GM13977 (cell line): ENCODE measurements around the gene MAPK1IP1L.
A peak's percentile ranks its signal among the peaks of the same experiment; 100 is the strongest.

Experiments
- DNase-seq: peaks from one replicate; pipeline ENCODE4 v3.0.0; 2012; ENCODE audit warnings: low spot score
- CTCF ChIP-seq: IDR thresholded peaks from 2 replicates; pipeline ENCODE4 v1.5.1; 2012; ENCODE audit warnings: mild to moderate bottlenecking, control low read depth; ENCODE audit not compliant: insufficient read depth; ENCODE audit errors: extremely low read depth, missing control alignments
- in situ Hi-C: fragments of 300-500 bp; cut with MboI; formaldehyde crosslinking; loops from one replicate; pipeline ENCODE4 v1.12.0; 2022; ENCODE audit warnings: low sequenced_read_pairs, low pct_unique_long_range_greater_than_20kb, mixed read lengths, inconsistent platforms; ENCODE audit not compliant: unreplicated experiment

MAPK1IP1L gene

DNA sequence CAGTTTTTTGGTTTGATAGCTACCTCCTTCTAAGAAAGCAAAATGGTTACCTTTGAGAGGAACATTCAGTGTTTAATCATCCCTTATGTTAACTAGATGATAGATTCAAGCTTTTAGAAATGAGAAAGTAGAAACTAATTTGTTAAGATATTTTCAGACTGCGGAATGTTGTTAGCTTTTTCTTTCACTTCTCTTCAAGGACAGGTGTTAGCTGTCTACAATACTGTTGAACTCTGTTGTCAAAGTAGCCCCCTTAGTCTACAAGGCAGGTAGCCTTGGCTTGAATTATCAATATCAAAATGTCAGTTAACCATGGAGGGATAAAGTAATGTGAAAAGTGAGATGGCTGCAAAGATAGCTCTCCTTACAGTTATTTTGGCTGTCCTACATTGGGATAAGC is 14.8 kb downstream of the MAPK1IP1L start:
- TF ChIP-seq CTCF, result no peak
- no peak for DNase-seq
- in situ Hi-C loops, result no loop called here

DNA sequence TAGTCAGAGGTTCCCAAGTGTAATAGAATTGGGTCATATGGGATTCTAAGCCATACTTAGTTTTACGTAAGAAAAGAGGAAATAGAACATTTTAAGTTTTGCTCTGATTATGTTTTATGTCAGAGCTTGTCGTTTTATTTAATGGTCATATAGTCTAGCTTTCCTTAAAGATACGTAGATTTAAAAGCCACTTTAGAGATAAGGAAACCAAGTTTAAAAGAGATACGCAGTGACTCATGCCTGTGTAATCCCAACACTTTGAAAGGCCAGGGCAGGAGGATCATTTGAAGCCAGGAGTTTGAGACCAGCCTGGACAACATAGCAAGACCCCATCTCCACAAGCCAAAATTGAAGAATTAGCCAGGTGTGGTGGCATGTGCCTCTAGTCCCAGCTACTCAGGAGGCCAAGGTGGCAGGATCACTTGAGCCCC is 19.5 kb downstream of the MAPK1IP1L start:
- TF ChIP-seq CTCF, result no peak
- in situ Hi-C loops, result no loop called here
- DNase-seq, result no peak

DNA sequence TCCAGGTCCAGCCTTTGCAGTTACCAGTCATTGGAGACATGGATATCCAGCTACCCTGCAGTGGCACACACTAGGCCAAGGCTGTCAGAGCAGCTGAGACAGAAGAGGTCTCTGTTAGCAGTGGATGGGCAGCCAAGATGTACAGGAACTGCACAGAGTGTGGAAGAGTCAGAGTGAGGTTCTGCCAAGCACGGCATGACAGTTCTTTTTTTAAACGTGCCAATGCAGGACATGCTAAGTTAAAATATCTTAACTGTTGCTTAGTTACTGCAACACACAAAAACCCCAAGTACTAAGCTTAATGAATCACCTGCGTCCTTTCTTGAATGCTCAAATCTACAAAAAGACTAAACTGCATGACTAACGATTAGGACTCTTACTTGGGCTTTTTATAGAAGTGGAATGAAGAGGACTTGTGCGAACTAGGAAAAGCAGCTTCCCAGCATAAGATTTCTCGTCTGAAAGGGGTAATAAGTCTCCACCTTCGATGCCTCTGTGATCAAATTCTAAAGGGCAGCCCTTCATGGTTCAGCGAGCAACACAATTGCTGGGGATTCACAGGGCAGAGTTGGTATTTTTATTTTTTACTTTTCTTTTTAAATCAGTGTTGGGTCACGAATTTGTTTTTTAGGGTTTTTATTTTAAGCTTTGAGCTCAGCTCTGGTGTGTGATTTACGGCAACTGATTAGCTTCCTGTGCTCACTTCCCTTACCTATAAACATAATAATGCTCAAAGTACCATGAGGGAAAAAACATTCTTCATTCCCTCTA is 20.6 kb downstream of the MAPK1IP1L start:
- in situ Hi-C loops, result no loop called here
- no peak for TF ChIP-seq CTCF
- peak; percentile 49 for DNase-seq

DNA sequence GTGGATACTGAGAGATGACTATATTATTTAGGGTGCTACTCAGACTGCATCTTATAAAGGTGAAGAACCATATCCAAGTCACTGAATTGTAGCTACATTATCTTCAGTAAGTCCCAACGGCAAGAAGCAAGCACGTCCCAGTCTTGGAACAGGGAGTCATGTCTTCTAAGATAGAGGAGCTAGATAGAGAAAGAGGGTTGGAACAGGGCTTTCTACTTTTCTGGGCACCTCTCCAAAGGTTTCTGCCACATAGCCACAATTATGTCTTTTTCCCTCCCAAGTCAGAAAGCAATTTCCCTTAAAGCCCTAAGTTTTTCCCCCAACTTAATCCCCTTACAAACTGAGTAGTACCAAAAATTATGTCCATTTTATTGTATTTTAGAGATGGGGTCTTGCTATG is 22.4 kb downstream of the MAPK1IP1L start:
- in situ Hi-C loops, result no loop called here
- no peak for DNase-seq
- TF ChIP-seq CTCF, result no peak

DNA sequence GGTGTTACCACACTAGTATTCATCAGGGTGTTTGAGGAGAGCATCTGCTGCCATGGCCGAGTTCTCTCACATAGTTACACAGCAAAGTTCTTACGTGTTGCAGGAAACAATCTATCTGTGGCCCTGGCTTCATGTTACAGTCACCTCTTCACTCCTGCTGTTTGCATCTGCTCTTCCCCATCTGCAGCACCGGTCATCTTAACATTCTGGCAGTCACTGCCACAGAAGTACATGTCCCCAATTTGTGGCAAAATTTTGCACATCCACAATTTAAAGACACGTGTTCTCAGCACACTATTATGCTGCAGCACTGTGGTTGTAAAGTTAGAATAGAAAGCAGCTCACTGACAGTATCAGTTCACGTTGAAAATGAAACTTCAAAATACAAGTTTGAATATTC is 23.2 kb downstream of the MAPK1IP1L start:
- in situ Hi-C loops, result no loop called here
- DNase-seq, result no peak
- no peak for TF ChIP-seq CTCF

DNA sequence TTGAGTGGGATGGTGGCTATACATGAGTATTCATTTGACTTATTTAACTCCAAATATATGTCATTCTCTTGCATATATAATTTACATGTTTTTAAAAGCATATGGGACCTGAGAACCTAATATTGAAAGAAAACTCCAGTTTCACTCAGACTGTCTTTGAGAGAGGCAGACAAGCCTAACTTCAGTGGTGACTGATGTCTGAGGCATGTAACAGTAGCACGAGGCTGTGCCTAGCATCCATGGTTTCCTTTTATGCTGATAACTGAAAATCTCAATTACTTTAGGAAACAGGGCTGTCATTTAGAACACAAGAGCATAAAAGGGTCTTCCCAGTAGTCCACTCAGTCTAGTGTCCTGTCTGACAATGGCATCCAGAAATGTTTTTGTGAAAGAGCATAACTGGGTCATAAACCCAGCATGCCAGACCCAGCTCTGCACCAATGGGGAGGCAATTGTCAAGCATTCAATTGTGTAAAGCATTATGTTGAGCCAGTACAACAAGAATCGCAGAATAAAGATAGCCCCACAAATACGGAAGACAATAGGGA is 24.3 kb downstream of the MAPK1IP1L start:
- no peak for DNase-seq

More for the DNA sequence above, 24.3 kb downstream of the MAPK1IP1L start:
- in situ Hi-C loops, result no loop called here
- TF ChIP-seq CTCF, result no peak
